Measurements from ENCODE around the gene SLC4A8.
"Not testable (repeated sequence)": the region's sequence is repeated elsewhere in the genome, so short reads cannot be mapped to it uniquely, and the experiment has no call there.

Gene SLC4A8

GRCh38 chr12:51482929-51483697, 58.5 kb downstream of the SLC4A8 start:
- DNase-seq: no peak

DNA sequence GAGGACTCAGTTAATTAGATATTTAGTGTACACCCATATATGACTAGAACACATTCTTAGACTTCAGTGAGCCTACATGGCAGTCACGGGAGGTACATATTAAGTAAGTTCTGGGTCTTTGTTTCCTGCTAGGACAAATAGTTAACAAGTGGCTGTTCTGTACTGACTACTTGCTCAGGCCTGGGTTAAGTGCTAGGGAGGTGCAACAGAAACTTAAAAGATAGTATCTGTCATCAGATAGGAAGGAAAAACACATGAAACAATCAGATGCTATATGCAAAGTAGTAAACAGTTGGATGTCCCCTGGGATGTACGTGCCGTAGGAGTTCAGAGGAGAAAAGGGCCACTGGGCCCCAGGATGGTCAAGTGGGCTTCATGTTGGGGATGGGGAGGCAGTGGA, 59.5 kb downstream of the SLC4A8 start:
- DNase-seq: no peak

- no peak for DNase-seq
These were observed 63.6 kb downstream of the SLC4A8 start for GRCh38 chr12:51488281-51488680.

- DNase-seq: no peak
These were observed 68.7 kb downstream of the SLC4A8 start for GRCh38 chr12:51493281-51493680.

DNA sequence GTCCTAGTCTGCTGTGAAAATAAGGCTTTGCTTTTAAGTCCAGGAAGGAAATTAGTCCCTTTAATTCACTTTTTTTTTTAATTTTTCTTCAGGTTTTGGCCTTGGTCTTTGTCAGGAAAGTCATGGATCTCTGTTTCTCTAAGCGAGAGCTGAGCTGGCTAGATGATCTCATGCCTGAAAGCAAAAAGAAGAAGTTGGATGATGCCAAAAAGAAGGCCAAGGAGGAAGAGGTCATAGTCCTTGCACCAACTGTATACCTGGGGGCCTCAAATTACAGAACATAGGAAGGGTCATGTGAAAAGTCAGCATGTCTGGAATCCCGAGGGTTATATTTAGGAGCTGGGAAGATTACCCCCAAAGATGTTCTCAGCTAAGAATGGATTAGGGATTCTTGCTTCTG, 72.3 kb downstream of the SLC4A8 start:
- no peak for DNase-seq

- no peak for DNase-seq
These were observed 80.2 kb downstream of the SLC4A8 start for GRCh38 chr12:51504851-51505250.

GRCh38 chr12:51505360-51506105, 80.9 kb downstream of the SLC4A8 start:
- DNase-seq: no peak

DNA sequence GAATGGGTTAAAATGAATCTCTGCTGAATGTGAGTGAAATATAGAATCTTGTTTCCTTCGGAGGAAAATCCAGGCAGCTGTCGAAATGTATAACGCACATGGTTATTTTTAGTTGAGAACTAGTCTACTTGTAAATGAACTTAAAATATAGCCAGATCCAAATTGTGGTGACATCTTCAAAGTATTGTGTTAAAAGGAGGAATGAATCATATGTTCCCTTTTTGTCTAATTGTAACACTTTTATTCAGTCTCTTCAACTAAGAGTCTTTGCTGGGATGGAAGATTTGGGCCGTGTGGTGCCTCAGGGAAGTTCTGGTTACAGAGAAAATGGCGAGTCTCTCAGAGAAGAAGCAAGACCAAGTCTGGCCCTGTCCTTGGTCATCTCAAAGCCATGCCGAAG, 82.5 kb downstream of the SLC4A8 start:
- DNase-seq: no peak

GRCh38 chr12:51508285-51508684, 83.7 kb downstream of the SLC4A8 start:
- no peak for DNase-seq

DNA sequence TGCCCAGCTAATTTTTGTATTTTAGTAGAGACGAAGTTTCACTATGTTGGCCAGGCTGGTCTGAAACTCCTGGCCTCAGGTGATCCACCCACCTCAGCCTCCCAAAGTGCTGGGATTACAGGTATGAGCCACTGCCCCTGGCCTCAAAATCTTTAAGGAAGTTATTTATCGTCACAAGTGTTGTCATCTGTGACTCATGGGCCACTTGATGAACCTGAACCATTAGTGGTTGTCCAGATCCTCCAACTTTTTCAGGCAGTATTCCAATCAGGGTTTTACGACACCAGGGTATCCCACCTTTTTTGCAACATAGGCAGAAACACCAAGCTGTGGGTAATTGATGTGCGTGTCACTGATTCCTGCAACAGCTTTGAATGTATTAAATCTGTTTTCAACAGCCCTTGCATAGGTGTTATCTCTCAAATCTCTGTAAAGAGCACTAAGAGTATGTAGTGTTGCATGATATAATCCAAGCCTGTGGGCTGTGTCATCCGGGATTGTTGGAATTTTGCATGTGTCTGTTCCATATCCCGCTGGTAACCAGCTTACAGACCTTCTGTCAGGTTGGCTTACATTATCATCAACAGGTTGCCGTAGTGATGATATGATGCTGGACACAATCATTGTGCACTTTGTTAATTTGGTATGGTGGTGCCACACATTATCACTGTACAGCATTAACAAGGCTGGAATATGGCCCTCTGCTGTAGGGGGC, 87.1 kb downstream of the SLC4A8 start:
- no peak for DNase-seq

GRCh38 chr12:51512438-51512837, 87.8 kb downstream of the SLC4A8 start:
- DNase-seq: no peak

GRCh38 chr12:51515037-51515436, 90.4 kb downstream of the SLC4A8 start:
- DNase-seq: not testable (repeated sequence)

- DNase-seq: no peak
These were observed 92.7 kb downstream of the SLC4A8 start for GRCh38 chr12:51517316-51517715.

DNA sequence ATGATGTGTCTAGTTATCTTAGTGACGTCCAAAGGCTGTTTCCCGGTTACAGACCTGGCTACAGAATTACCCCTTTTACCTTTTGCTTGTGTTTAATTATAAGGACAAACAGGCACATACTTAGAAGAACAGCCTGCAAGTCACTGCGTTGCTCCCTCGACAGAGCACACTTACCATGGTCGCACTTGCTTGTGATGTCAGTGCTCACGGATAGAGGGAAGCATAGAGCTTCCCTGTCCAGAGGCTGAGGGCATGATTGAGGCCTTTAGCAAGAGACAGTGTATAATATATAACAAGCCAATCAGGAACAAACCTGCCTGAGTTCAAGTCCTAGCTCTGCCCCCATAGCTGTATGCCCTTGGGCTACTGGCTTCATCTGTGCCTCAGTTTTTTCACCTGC, 93.2 kb downstream of the SLC4A8 start:
- DNase-seq: no peak

DNA sequence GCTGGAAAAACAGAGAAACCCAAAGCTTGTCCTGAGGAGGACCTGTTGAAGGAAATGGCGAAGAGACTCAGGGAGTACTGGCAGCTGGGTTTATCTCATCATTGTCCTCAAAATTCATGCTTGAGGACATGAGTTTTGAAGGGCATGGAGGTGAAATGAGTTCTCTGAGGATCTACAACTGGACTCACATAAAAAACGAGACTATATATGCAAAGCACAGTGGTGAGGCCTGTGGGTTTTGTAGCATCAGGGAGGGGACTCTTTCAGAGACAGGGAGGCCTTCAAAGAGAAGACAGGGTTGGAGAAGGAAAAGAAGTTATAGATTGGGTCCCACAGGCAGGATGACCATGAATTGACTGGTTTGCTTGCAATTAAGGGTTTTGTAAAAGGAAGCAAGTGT, 95.1 kb downstream of the SLC4A8 start:
- no peak for DNase-seq

- no peak for DNase-seq
These were observed 96.1 kb downstream of the SLC4A8 start for GRCh38 chr12:51520576-51521325.

GRCh38 chr12:51521554-51522276, 97.1 kb downstream of the SLC4A8 start:
- DNase-seq: no peak

DNA sequence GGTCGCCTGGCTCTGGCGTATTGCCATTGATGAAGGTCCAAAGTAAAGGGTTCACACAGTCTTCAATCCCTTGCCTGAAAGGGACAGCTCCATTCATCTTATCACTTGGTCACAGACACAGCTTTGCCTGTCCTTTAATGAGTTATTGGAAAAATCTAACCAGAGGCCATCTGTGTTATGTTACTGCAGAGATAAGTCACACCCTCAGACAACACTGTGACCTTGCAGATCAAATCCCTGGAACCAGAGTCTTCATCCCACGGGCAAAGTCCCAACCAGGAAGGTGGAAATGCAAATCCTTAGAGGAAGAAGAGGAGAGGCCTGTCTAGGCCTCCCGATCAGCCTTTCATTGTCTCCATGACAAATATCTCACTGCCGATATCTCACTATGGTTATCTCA, 98.1 kb downstream of the SLC4A8 start:
- no peak for DNase-seq

- no peak for DNase-seq
These were observed 99.8 kb downstream of the SLC4A8 start for GRCh38 chr12:51524386-51524901.

DNA sequence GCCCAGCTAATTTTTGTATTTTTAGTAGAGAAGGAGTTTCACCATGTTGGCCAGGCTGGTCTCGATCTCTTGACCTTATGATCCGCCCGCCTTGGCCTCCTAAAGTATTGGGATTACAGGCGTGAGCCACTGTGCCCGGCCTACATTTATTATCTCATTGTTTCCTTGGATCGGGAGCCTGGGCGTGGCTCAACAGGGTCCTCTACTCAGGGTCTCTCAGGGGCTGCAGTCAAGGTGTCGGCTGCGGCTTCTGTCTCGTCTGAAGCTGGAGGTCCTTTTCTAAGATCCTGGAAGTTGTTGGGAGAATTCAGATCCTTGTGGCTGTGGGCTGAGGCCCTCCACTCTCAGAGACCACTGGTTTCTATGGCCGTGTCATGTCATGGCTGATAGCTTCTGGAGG, 100.9 kb downstream of the SLC4A8 start:
- DNase-seq: no peak

- DNase-seq: no peak
These were observed 103.3 kb downstream of the SLC4A8 start for GRCh38 chr12:51527966-51528365.
